Adrenal gland (tissue), 12 donors: ENCODE measurements around the gene SZT2. TPM values are rescaled to one million over a fixed set of nuclear protein-coding genes. Genes with fewer than 3 reads are reported as not detected.
A peak's percentile ranks its signal among the peaks of the same experiment; 100 is the strongest.

Experiments
- DNase-seq, 7 donors: peaks; one replicate each; pipeline ENCODE4 v3.0.0-alpha.2; 2019 to 2020
- H3K27ac ChIP-seq, 5 donors: fragments of 200-600 bp; sonication (generic) in 4 of 5; 1 replicate in 3 of 5; 2 replicates in 2 of 5; pipeline versions ENCODE4 v1.5.1 to v1.8.0; 2016 to 2020; ENCODE audit warnings: mild to moderate bottlenecking in 1 of 5
- H3K27me3 ChIP-seq: fragments of 200-600 bp; 2 replicates; pipeline ENCODE4 v1.8.0; 2021
- H3K36me3 ChIP-seq, 2 donors: fragments of 200-600 bp; replicated peaks in 1 of 2; 1 replicate in 1 of 2; 2 replicates in 1 of 2; pipeline versions ENCODE4 v1.5.1 to v1.8.0; 2018 to 2022
- H3K4me1 ChIP-seq, 2 donors: fragments of 200-600 bp; replicated peaks in 1 of 2; 1 replicate in 1 of 2; 2 replicates in 1 of 2; pipeline versions ENCODE4 v1.5.1 to v1.8.0; 2018 to 2021
- H3K4me3 ChIP-seq, 4 donors: fragments of 200-600 bp; sonication (generic) in 3 of 4; one replicate each; pipeline ENCODE4 v1.5.1; 2016 to 2018
- H3K9me3 ChIP-seq, 3 donors: fragments of 200-600 bp; sonication (generic) in 1 of 3; replicated peaks in 1 of 3; 1 replicate in 2 of 3; 2 replicates in 1 of 3; pipeline versions ENCODE4 v1.5.1 to v1.8.0; 2016 to 2021
- POLR2A ChIP-seq, 2 donors: fragments of 450-650 bp; IDR thresholded peaks; one replicate each; pipeline ENCODE4 v1.6.1; 2017; ENCODE audit warnings: antibody characterized with exemption in 2 of 2, mild to moderate bottlenecking in 2 of 2, moderate library complexity in 1 of 2
- WGBS, 4 donors: extraction: QIAGEN DNeasy Blood & Tissue Kit in 2 of 4; methylation state at CpG; one replicate each; pipeline versions ENCODE4 v1.1.5 to v1.1.7; 2013 to 2017; 5-methylcytosine and 5-hydroxymethylcytosine counted together
- intact Hi-C, 2 donors: fragments of 100-400 bp; cut with DNase I; formaldehyde crosslinking; loops; one replicate each; pipeline versions ENCODE4 v1.14.1 to v1.15.0; 2022 to 2023
- polyA plus RNA-seq, 3 donors: library from polyadenylated mRNA; stranded (reverse); fragments of 200-250 nt in 2 of 3; fragments of 350-450 nt in 1 of 3; fragmentation: Illumina TruSeq in 1 of 3; extraction: RNeasy Lipid Tissue Mini Kit (QIAGEN cat#74804) in 1 of 3; gene quantifications; one replicate each; pipeline ENCODE4 v1.2.3, GENCODE V29; 2013 to 2014
- total RNA-seq, 9 donors: library from RNA; depleted of rRNA in 4 of 9; stranded (reverse); fragments of >200 nt in 4 of 9; fragments of 120-200 nt in 1 of 9; fragmentation: NEBNext Ultra II Directional in 1 of 9; extraction: Animal tissue kit (Norgen Biotek cat#: 25700) in 1 of 9; gene quantifications; one replicate each; pipeline versions ENCODE4 v1.1.0 to v1.2.4, GENCODE V29; 2013 to 2023
- TF ChIP-seq, protein P1 (sequence below), 6 experiments: fragments of 450-650 bp in 4 of 6; fragments of 200-600 bp in 2 of 6; sonication (generic) in 1 of 6; IDR thresholded peaks; 1 replicate in 5 of 6; 2 replicates in 1 of 6; pipeline versions ENCODE4 v1.5.1 to v1.8.0; 2016 to 2021; ENCODE audit warnings: antibody characterized with exemption in 6 of 6, mild to moderate bottlenecking in 2 of 6, moderate library complexity in 1 of 6
- donor health status: healthy with polysubstance abuse.
- donor health status: Bipolar disorder and iron deficiency.
- donor health status: DM: yes; HTN: yes; CAD: no.
- donor health status: DM: no; HTN: no; CAD: no.
- donor health status: DM: no; HTN: no; CAD: no.
- donor health status: DM: yes; HTN: yes; CAD: no.

Gene SZT2
- total and polyA plus RNA-seq, 12 donors, result 12.2 to 106 (median 34.7) TPM

DNA sequence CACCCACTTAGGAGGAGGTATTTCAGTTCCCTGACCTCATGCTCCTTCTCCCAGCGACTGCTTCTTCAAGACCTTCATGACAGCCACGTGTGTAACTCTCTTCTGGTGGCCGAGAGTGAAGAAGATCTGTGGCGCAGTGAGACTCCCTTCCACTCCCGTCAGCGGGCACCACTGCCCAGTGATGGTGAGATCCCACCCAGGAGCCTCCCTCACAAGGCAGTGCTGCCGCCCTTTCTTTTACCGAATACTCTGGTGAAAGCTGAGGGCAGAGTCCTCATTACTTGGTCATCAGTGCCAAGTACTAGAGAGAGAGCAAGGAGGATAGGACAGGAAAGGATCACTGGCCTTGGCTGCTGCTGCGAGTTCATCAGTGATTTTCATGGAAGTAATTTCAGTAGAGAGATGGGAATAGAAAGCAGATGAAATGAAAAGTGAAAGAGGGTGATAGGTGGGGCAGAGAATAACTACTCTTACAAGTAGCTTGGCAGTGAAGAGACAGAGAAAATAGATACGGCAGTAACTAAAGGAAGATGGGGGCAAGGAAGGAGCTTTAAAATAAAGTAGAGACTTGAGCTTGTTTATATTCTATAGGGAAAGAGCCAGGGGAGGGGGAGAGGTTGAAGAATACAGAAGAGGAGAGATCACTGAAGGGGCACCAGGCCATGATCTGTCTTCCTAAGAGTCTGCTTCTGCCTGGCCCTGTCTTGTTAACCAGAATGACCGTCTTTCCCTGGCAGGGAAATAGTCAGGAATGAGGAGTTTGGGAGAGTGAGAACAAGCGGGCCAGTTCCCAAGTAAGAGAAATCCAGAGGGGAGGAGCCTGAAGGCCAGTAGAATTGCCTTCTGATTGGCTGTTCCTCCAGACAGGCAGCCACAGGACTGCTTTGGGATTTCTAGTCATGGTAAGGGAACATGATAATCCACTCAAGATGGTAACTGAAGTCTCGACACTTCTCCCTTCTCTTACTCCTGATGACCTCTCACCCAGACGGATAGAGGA lies 45.7 kb downstream of the SZT2 start:
- H3K27ac ChIP-seq, result peak overlapping the region in 2 of 5 donors; percentile 44 to 64

GRCh38 chr1:43436371-43436770 lies 46.7 kb downstream of the SZT2 start:
- Histone ChIP-seq H3K27ac (peak overlapping the region in 1 of 5 donors; percentile 64), H3K27me3 (no peaks in the 10 kb centered on the region), H3K9me3 (no peaks in the 10 kb centered on the region), H3K4me1 (no peaks in the 10 kb centered on the region), H3K4me3 (no peak overlapping the region), H3K36me3 (peaks cover 0 to 68% of the 10 kb centered on the region in 2 donors)
- DNase-seq, result peak in 2 of 7 donors; percentile 3 to 13
- intact Hi-C loops, result no loop called here
- TF ChIP-seq, protein P1, sequence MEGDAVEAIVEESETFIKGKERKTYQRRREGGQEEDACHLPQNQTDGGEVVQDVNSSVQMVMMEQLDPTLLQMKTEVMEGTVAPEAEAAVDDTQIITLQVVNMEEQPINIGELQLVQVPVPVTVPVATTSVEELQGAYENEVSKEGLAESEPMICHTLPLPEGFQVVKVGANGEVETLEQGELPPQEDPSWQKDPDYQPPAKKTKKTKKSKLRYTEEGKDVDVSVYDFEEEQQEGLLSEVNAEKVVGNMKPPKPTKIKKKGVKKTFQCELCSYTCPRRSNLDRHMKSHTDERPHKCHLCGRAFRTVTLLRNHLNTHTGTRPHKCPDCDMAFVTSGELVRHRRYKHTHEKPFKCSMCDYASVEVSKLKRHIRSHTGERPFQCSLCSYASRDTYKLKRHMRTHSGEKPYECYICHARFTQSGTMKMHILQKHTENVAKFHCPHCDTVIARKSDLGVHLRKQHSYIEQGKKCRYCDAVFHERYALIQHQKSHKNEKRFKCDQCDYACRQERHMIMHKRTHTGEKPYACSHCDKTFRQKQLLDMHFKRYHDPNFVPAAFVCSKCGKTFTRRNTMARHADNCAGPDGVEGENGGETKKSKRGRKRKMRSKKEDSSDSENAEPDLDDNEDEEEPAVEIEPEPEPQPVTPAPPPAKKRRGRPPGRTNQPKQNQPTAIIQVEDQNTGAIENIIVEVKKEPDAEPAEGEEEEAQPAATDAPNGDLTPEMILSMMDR (IDR thresholded peaks at IDR 0.05), result no peak
- TF ChIP-seq POLR2A (IDR thresholded peaks at IDR 0.05), result no peak
- WGBS, 4 donors, result 80 to 89% (median 85%) methylated on average over 3 of the region's 3 CpGs

More for the DNA sequence above, 45.7 kb downstream of the SZT2 start:
- H3K9me3 ChIP-seq, result no peaks in the 10 kb centered on the region
- TF ChIP-seq POLR2A (IDR thresholded peaks at IDR 0.05), result no peak
- TF ChIP-seq, protein P1 (IDR thresholded peaks at IDR 0.05), result no peak
- peak in 4 of 7 donors; percentile 30 to 43 (median 30) for DNase-seq
- no peak overlapping the region for H3K4me3 ChIP-seq
- H3K27me3 ChIP-seq, result no peaks in the 10 kb centered on the region
- intact Hi-C loops, result no loop called here
- no peaks in the 10 kb centered on the region for H3K4me1 ChIP-seq
- WGBS, 4 donors, result 72 to 77% (median 76%) methylated on average over 14 of the region's 14 CpGs
- H3K36me3 ChIP-seq, result peaks cover 0 to 69% of the 10 kb centered on the region in 2 donors

DNA sequence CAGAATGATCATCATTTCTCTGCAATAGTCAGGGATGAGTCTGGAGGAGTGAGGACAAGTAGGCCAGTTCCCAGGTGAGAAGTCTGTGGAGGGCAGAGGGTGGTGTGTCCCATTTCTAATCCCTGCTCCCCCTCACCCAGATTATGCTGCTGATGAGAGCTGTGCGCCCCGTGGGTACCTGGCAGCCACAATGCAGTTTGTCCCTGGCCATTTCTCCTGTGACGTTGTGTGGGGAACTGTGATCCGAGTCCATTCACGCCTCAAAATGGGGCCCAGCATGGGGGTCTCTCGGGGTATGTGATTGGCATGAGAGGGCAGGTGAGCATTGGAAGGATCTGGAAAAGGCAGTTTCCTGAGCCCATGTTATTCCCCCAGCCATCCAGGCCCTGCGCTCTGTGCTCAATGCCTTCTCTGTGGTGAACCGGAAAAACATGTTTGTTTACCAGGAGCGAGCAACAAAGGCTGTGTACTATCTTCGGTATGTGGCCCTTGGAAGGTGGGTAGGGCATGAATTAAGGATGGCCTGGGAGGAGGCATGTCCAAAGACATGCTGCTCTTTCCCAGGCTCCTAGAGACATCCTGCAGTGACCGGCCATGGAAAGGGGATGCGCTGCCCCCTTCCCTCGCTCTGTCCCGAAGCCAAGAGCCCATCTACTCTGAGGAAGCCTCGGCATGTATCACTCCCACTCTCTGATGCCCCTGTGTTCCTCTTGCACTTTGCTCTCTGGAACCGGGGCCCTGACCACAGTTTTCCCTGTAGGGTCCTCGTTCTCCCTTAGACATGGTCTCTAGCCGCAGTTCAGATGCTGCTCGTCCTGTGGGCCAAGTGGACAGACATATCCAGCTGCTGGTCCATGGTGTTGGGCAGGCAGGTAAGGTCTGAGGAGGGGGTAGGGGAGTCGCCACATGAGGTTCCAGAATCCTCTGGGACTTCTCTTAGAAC lies 47.6 kb downstream of the SZT2 start:
- Histone ChIP-seq H3K27ac (no peak overlapping the region), H3K9me3 (no peaks in the 10 kb centered on the region), H3K27me3 (no peaks in the 10 kb centered on the region), H3K4me3 (no peak overlapping the region), H3K36me3 (peaks cover 0 to 64% of the 10 kb centered on the region in 2 donors), H3K4me1 (no peaks in the 10 kb centered on the region)
- peak in 4 of 7 donors; percentile 9 to 48 (median 16) for DNase-seq
- WGBS, 4 donors, result 91 to 93% (median 93%) methylated on average over 18 to 20 of the region's 20 CpGs
- intact Hi-C loops, result no loop called here
- no peak for TF ChIP-seq POLR2A (IDR thresholded peaks at IDR 0.05)
- TF ChIP-seq, protein P1 (IDR thresholded peaks at IDR 0.05), result no peak
